ENCODE data around the gene MPND.
A peak's percentile ranks its signal among the peaks of the same experiment; 100 is the strongest.

DNA sequence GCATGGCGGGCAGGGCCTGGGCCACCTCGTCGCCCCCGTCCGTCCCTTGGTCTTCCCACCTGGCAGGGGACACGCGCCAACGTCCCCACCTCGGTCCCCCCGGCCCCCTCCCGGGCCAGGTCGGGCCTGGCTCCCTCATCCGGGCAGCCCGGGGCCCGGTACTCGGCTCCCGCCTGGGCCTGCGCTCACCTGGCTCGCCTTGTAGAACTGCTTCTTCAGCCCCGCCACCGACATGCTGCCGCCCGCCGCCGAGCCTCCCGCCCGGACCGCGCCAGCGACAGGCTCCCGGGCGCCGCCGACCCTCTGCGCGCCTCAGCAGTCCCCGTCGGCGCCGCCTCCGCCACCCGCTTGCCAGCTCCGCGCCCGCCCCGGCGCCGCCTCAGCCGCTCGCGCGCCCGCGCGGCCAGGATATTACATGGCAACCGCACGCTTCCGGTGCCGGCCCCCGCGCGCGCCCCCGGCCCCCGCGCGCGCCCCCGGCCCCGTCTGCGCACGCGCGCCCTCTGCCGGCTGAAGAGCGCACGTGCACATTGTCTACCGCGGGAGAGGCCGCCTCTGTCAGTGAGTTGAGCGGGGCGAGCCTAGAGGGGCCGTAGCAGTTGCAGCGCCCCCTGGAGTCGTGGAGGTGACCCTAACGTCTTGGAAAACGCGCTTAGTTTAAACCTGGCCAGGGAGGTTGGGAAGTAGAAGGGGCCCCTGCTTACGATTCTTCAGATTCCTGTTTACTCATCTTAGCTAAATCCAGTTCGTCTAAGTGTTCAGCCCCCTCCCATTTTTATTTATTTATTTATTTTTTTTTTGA is 57.0 kb downstream of the MPND start, which contains the start of gene SH3GL1:
- TF ChIP-seq, protein P1, sequence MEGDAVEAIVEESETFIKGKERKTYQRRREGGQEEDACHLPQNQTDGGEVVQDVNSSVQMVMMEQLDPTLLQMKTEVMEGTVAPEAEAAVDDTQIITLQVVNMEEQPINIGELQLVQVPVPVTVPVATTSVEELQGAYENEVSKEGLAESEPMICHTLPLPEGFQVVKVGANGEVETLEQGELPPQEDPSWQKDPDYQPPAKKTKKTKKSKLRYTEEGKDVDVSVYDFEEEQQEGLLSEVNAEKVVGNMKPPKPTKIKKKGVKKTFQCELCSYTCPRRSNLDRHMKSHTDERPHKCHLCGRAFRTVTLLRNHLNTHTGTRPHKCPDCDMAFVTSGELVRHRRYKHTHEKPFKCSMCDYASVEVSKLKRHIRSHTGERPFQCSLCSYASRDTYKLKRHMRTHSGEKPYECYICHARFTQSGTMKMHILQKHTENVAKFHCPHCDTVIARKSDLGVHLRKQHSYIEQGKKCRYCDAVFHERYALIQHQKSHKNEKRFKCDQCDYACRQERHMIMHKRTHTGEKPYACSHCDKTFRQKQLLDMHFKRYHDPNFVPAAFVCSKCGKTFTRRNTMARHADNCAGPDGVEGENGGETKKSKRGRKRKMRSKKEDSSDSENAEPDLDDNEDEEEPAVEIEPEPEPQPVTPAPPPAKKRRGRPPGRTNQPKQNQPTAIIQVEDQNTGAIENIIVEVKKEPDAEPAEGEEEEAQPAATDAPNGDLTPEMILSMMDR (conservative IDR thresholded peaks at IDR 0.05; ENCODE audit: low read depth, low read length): peak; percentile 92
- no peak for TF ChIP-seq EZH2 (IDR thresholded peaks at IDR 0.05; ENCODE audit: borderline replicate concordance, low read depth, low read length, poor library complexity, severe bottlenecking)

All from A673 (cell line).